Activated B cell treated with CpG ODN at 0.5 μM for 24 hours (primary cell): ENCODE data around the gene NUDT2. TPM values are rescaled to one million over a fixed set of nuclear protein-coding genes. Genes with fewer than 3 reads are reported as not detected.
"Not testable (repeated sequence)": the region's sequence is repeated elsewhere in the genome, so short reads cannot be mapped to it uniquely, and the experiment has no call there.

Experiments
- ATAC-seq: fragments of 200-7000 bp; cut with Tn5 transposase; one replicate; pipeline ENCODE4 v1.10.0; 2021; ENCODE audit warnings: low read depth, mild to moderate bottlenecking, moderate library complexity
- CTCF ChIA-PET: fragments of 350-600 bp; sonication (Branson Sonifier 250); formaldehyde crosslinking; loops from one replicate; lab custom pipeline; 2021; ENCODE audit warnings: antibody characterized with exemption; lab: Charles Lee
- POLR2A ChIA-PET: fragments of 350-600 bp; sonication (Branson Sonifier 250); formaldehyde crosslinking; loops from one replicate; lab custom pipeline; 2021; ENCODE audit warnings: antibody characterized with exemption; lab: Charles Lee
- DNase-seq: peaks from one replicate; pipeline ENCODE4 v3.0.0; 2022
- H3K27ac Mint-ChIP-seq: one replicate; pipeline ENCODE4 v1.8.0; 2020; ENCODE audit warnings: mixed read lengths
- H3K27me3 Mint-ChIP-seq: one replicate; pipeline ENCODE4 v1.8.0; 2021; ENCODE audit warnings: mixed read lengths
- H3K36me3 Mint-ChIP-seq: one replicate; pipeline ENCODE4 v1.8.0; 2021; ENCODE audit warnings: low read depth, mixed read lengths
- H3K4me1 Mint-ChIP-seq: one replicate; pipeline ENCODE4 v1.8.0; 2021; ENCODE audit warnings: mixed read lengths
- H3K4me3 Mint-ChIP-seq: one replicate; pipeline ENCODE4 v1.8.0; 2020; ENCODE audit warnings: mild to moderate bottlenecking, mixed read lengths
- H3K9me3 Mint-ChIP-seq: one replicate; pipeline ENCODE4 v1.8.0; 2020; ENCODE audit warnings: mixed read lengths
- CTCF ChIP-seq: fragments of 200-600 bp; IDR thresholded peaks from one replicate; pipeline ENCODE4 v1.8.0; 2022; ENCODE audit warnings: antibody characterized with exemption, mild to moderate bottlenecking
- intact Hi-C: fragments of 100-400 bp; cut with micrococcal nuclease; formaldehyde crosslinking; loops from one replicate; pipeline ENCODE4 v1.15.1; 2024
- total RNA-seq: library from RNA; stranded (reverse); gene quantifications from 2 replicates; pipeline ENCODE4 v1.2.3, GENCODE V29; 2022

The NUDT2 gene
- total RNA-seq, 1 donor from 2014 or later: 19.7 TPM

GRCh38 chr9:34363619-34364351 lies 34.4 kb downstream of the NUDT2 start:
- H3K36me3 Mint-ChIP-seq: peaks cover 2% of the 10 kb centered on the region
- no peak overlapping the region for H3K27ac Mint-ChIP-seq
- H3K9me3 Mint-ChIP-seq: no peaks in the 10 kb centered on the region
- intact Hi-C loops: no loop called here
- POLR2A ChIA-PET: no interaction called here
- ATAC-seq (no peak), DNase-seq (no peak)
- no peak for TF ChIP-seq CTCF
- H3K27me3 Mint-ChIP-seq: no peaks in the 10 kb centered on the region
- H3K4me3 Mint-ChIP-seq: no peak overlapping the region
- H3K4me1 Mint-ChIP-seq: no peaks in the 10 kb centered on the region
- CTCF ChIA-PET: no interaction called here

- H3K4me3 Mint-ChIP-seq: no peak overlapping the region
- no peaks in the 10 kb centered on the region for H3K9me3 Mint-ChIP-seq
- ChIA-PET CTCF (no interaction called here), POLR2A (no interaction called here)
- no peaks in the 10 kb centered on the region for H3K4me1 Mint-ChIP-seq
- ATAC-seq (no peak), DNase-seq (no peak)
- no peak overlapping the region for H3K27ac Mint-ChIP-seq
- no peak for TF ChIP-seq CTCF
- peaks cover 2% of the 10 kb centered on the region for H3K36me3 Mint-ChIP-seq
- no peaks in the 10 kb centered on the region for H3K27me3 Mint-ChIP-seq
- intact Hi-C loops: no loop called here
Observed at GRCh38 chr9:34365282-34365681, 35.9 kb downstream of the NUDT2 start.

- peaks cover 2% of the 10 kb centered on the region for H3K36me3 Mint-ChIP-seq
- H3K9me3 Mint-ChIP-seq: no peaks in the 10 kb centered on the region
- DNase-seq: no peak
- intact Hi-C loops: no loop called here
- no peak overlapping the region for H3K4me3 Mint-ChIP-seq
- ChIA-PET CTCF (interaction anchor here (1.3 kb wide), 1 partner anchor 37 kb away, joined by 6 read pairs; no protein-coding TSS in a partner anchor), POLR2A (no interaction called here)
- H3K4me1 Mint-ChIP-seq: no peaks in the 10 kb centered on the region
- H3K27me3 Mint-ChIP-seq: no peaks in the 10 kb centered on the region
- H3K27ac Mint-ChIP-seq: no peak overlapping the region
- no peak for ATAC-seq
- no peak for TF ChIP-seq CTCF
Observed at GRCh38 chr9:34366365-34366764, 37.0 kb downstream of the NUDT2 start.

GRCh38 chr9:34367751-34368410 lies 38.5 kb downstream of the NUDT2 start:
- intact Hi-C loops, H3K36me3 Mint-ChIP-seq: not testable (repeated sequence)

GRCh38 chr9:34368796-34369195 lies 39.4 kb downstream of the NUDT2 start:
- H3K4me3 Mint-ChIP-seq, H3K9me3 Mint-ChIP-seq, CTCF ChIA-PET, H3K36me3 Mint-ChIP-seq, H3K27ac Mint-ChIP-seq, H3K4me1 Mint-ChIP-seq, DNase-seq, ATAC-seq, POLR2A ChIA-PET, H3K27me3 Mint-ChIP-seq, intact Hi-C loops: not testable (repeated sequence)

More at GRCh38 chr9:34367751-34368410, 38.5 kb downstream of the NUDT2 start:
- H3K9me3 Mint-ChIP-seq, H3K27me3 Mint-ChIP-seq, H3K4me1 Mint-ChIP-seq, DNase-seq, H3K4me3 Mint-ChIP-seq, H3K27ac Mint-ChIP-seq, POLR2A ChIA-PET, ATAC-seq: not testable (repeated sequence)
- CTCF ChIA-PET: interaction anchor here (1.3 kb wide), 1 partner anchor 36 kb away, joined by 6 read pairs; no protein-coding TSS in a partner anchor

- CTCF ChIA-PET: no interaction called here
Observed at GRCh38 chr9:34369636-34370035, 40.3 kb downstream of the NUDT2 start.

More at GRCh38 chr9:34369636-34370035, 40.3 kb downstream of the NUDT2 start:
- Mint-ChIP-seq H3K27me3 (no peaks in the 10 kb centered on the region), H3K27ac (no peak overlapping the region), H3K4me1 (no peaks in the 10 kb centered on the region), H3K36me3 (peaks cover 2% of the 10 kb centered on the region), H3K9me3 (no peaks in the 10 kb centered on the region), H3K4me3 (no peak overlapping the region)
- intact Hi-C loops: no loop called here
- DNase-seq (no peak), ATAC-seq (no peak)
- POLR2A ChIA-PET: no interaction called here
- no peak for TF ChIP-seq CTCF
